ENCODE data around the gene ACAN.

DNA sequence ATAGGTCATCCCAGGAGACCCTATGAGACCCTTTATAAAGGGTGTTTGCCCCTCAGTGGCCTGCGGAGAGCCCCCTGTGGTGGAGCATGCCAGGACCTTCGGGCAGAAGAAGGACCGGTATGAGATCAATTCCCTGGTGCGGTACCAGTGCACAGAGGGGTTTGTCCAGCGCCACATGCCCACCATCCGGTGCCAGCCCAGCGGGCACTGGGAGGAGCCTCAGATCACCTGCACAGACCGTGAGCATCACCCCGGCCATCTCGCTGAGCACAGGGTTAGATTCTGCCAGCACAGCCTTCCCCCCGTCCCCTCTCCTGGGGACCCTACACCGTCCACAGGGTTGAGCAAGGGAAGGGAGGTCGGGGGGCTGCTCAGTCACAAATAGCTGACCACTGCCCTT lies 70.5 kb downstream of the ACAN start:
- TF ChIP-seq POLR2AphosphoS5 (IDR thresholded peaks at IDR 0.05; ENCODE audit: borderline replicate concordance, low read depth, low read length) (no peak), EZH2 (IDR thresholded peaks at IDR 0.05) (no peak), FOXP2 (optimal IDR thresholded peaks at IDR 0.05; ENCODE audit: control extremely low read depth, extremely low read length, insufficient read depth) (no peak)

Measured in SK-N-MC (cell line).